HepG2 (cell line): ENCODE data around the gene CLEC11A.
"Not testable (repeated sequence)": the region's sequence is repeated elsewhere in the genome, so short reads cannot be mapped to it uniquely, and the experiment has no call there.

Experiments used
- CTCF ChIP-seq: sonication (generic); formaldehyde crosslinking; IDR thresholded peaks from 2 replicates; pipeline ENCODE4 v1.5.0; 2020; ENCODE audit warnings: mild to moderate bottlenecking, missing genetic modification reagents, moderate library complexity
- ESRRA ChIP-seq: sonication (generic); formaldehyde crosslinking; IDR thresholded peaks from 2 replicates; pipeline ENCODE4 v1.5.1; 2020; ENCODE audit warnings: mild to moderate bottlenecking, low read depth, missing genetic modification reagents
- IRX3 ChIP-seq: sonication (generic); formaldehyde crosslinking; IDR thresholded peaks from 2 replicates; pipeline ENCODE4 v1.8.1; 2023; ENCODE audit warnings: mild to moderate bottlenecking, low read depth, missing genetic modification reagents, borderline replicate concordance
- MEIS1 ChIP-seq: sonication (generic); formaldehyde crosslinking; IDR thresholded peaks from 2 replicates; pipeline ENCODE4 v1.9.0; 2021; ENCODE audit warnings: mild to moderate bottlenecking, missing genetic modification reagents, moderate library complexity, borderline replicate concordance
- NFE2L1 ChIP-seq: sonication (generic); formaldehyde crosslinking; IDR thresholded peaks from 2 replicates; pipeline ENCODE4 v1.4.0; 2020; ENCODE audit warnings: missing genetic modification reagents, mild to moderate bottlenecking, borderline replicate concordance
- SNAPC5 ChIP-seq: sonication (generic); formaldehyde crosslinking; IDR thresholded peaks from 2 replicates; pipeline ENCODE4 v1.8.1; 2023; ENCODE audit warnings: mild to moderate bottlenecking, missing genetic modification reagents, borderline replicate concordance
- TP53 ChIP-seq: sonication (generic); formaldehyde crosslinking; conservative IDR thresholded peaks from 2 replicates; pipeline ENCODE4 v1.4.0; 2020; ENCODE audit warnings: missing genetic modification reagents
- ZBTB33 ChIP-seq: sonication (generic); formaldehyde crosslinking; IDR thresholded peaks from 2 replicates; pipeline ENCODE4 v1.4.0; 2020; ENCODE audit warnings: missing genetic modification reagents
- ZNF121 ChIP-seq: sonication (generic); formaldehyde crosslinking; IDR thresholded peaks from 2 replicates; pipeline ENCODE4 v1.5.0; 2020; ENCODE audit warnings: mild to moderate bottlenecking, missing genetic modification reagents
- ZNF274 ChIP-seq: sonication (generic); formaldehyde crosslinking; IDR thresholded peaks from 2 replicates; pipeline ENCODE4 v1.5.1; 2020; ENCODE audit warnings: mild to moderate bottlenecking, missing genetic modification reagents
- ZNF577 ChIP-seq: sonication (generic); formaldehyde crosslinking; IDR thresholded peaks from 2 replicates; pipeline ENCODE4 v1.4.0; 2020; ENCODE audit warnings: mild to moderate bottlenecking, low read depth, missing genetic modification reagents, borderline replicate concordance

- not testable (repeated sequence) for TF ChIP-seq SNAPC5; ZBTB33 (CRISPR knock-in tag); MEIS1; CTCF; ESRRA (CRISPR knock-in tag); ZNF121; IRX3 (CRISPR knock-in tag); ZNF577 (CRISPR knock-in tag); ZNF274 (CRISPR knock-in tag); TP53 (CRISPR knock-in tag); NFE2L1 (CRISPR knock-in tag)
Measured at GRCh38 chr19:50770164-50770563, 47.0 kb downstream of the CLEC11A start, which contains the start of gene GPR32.
